HG02970 (cell line): Measurements from ENCODE around the gene KSR2.
"Not testable (repeated sequence)": the region's sequence is repeated elsewhere in the genome, so short reads cannot be mapped to it uniquely, and the experiment has no call there.

ENCODE experiments used
- ATAC-seq: cut with Tn5 transposase; IDR thresholded peaks from one replicate; pipeline ENCODE4 v1.9.1; 2021; ENCODE audit warnings: mild to moderate bottlenecking, moderate library complexity, moderate number of reproducible peaks; ENCODE audit not compliant: unreplicated experiment, low FRiP score

KSR2 gene

DNA sequence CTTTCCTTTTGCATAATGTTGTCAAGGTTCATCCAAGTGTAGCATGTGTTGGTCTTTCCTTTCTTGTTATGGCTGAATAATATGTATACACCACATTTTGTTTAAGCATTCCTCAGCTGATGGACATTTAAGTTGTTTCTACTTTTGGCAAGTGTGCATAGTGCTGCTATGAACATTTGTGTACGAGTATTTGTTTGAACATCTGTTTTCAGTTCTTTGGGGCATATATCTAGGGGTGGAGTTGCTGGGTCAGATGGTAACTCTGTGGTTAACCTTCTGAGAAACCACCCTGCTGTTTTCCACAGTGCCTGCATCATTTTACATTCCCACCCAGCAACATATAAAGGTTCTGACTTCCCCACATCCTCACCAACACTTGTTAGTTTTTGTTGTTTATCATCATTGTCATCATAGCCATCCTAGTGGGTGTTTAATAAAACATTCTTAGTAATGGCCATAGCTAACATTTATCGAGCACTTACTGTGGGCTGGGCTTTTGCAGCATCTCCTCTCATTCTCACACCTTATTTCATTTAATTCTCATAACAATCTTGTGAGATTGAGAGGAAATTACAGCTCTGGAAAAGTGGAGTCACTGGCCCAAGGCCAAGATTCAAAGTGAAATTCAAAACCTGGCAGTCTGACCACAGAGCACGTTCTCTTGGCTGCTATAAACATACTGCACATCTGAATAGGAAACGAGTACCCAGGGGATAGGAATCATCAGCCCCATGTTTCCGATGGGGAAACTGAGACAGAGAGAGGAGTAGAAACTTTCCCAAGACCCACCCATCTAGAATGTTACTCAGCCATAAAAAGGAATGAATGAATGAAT lies 193.6 kb downstream of the KSR2 start:
- ATAC-seq: no peak

- no peak for ATAC-seq
Measured at GRCh38 chr12:117768860-117769259, 199.9 kb downstream of the KSR2 start.

GRCh38 chr12:117766008-117766407 lies 202.8 kb downstream of the KSR2 start:
- no peak for ATAC-seq

DNA sequence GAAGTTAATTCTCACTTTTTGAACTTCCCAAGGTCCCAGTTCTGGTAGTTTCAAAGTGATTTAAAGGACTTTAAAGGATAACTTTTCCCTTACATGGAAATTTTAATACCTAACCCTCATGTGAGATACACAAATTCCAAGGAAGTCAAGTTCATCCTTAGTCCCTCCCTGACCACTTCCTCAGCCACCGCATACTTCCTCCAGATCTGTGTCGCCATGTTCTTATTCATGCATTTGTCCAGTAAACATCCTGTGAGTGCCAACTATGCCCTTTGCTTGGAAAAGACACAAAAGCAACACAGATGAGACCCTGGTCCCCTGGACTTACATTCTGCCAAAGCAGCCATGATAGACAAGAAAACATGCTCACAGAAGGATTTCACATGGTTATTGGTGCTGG lies 206.6 kb downstream of the KSR2 start:
- no peak for ATAC-seq

DNA sequence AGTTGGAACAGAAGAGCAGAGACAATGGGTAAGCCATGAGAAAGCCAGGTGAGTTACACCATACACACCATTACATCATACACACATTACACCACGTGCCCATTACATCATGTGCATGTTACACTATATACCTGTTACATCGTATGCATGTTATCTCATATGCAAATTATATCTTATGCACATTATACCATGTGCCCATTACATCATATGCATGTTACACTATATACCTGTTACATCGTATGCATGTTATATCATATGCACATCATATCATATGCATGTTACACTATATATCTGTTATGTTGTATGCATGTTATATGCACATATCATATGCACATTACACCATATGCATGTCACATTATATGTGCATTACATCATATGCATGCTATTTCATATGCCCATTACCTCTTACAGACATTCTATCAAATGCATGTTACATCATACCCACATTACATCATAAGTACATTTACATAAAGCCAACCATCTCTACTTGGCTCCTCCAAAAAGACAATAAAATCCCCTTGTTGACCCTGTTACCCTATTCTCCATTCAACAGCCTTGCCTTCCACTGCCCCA lies 207.2 kb downstream of the KSR2 start:
- ATAC-seq: no peak

DNA sequence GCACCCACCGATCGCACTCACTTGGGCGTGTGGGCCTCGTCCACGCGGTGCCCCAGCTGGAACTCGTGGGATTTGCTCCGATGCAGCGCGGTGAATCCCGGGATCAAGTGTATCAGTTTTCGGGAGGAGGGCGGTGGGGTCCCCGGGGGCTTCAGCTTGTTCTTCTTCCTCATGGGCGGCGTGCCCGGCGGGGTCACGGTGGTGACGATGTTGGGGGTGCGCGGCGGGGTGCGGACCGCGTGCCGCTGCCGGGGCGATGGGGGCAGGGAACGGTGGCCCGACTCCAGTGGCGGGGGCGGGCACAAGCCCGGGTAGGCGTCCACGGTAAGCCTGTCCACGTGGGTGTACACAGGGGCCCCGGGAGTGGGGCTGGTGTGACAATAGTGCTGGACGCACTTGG lies 207.8 kb downstream of the KSR2 start:
- ATAC-seq: no peak

DNA sequence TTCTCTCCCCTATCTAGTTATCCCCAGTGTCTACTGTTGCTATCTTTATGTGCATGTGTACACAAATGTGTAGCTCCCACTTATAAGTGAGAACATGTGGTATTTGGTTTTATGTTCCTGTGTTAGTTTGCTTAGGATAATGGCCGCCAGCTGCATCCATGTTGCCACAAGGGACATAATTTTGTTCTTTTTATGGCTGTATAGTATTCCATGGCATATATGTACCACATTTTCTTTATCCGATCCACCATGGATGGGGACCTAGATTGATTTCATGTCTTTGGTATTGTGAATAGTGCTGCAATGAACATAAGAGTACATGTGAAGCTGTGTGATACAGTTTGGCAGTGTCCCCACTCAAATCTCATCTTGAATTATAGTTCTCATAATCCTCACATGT lies 218.1 kb downstream of the KSR2 start:
- no peak for ATAC-seq

DNA sequence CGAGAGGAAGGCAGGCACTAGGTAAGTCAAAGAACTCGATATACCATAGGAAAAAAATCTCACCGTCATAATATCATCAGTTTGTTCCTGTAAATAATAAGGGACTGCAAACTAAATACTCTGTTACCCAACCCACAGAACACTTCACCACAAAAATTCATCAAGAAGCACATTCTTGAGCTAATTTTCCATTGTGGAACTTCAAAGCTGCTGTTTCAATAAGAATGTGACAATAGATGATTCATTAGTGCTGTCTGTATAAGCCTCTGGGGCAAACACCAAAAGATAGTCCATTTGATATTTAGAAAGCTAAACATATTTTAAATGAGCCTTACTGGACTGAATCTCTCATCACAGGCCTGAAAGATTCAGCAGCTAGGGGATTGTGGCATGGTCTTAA lies 219.4 kb downstream of the KSR2 start:
- ATAC-seq: no peak

- ATAC-seq: not testable (repeated sequence)
Measured at GRCh38 chr12:117746358-117746757, 222.4 kb downstream of the KSR2 start.

- no peak for ATAC-seq
Measured at GRCh38 chr12:117744418-117744817, 224.4 kb downstream of the KSR2 start.

DNA sequence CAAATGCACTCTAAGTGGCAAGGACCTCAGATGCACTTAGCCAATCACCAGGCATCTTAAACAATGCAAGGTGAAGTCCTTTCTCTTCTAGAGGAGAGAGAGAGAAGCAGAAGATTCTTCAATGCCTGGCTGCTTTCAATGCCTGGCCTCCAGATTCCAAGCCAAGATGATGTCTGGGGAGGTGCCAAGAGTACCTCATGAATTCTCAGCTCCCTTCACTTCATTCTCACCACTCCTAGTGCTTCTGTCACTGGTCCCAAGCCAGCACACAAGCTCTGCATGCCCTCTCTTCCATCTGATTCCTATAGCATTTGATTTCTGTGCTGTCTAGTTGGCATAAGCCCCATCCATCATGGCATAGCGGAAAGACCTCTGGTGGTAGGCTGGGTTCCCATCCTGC lies 225.0 kb downstream of the KSR2 start:
- ATAC-seq: no peak

DNA sequence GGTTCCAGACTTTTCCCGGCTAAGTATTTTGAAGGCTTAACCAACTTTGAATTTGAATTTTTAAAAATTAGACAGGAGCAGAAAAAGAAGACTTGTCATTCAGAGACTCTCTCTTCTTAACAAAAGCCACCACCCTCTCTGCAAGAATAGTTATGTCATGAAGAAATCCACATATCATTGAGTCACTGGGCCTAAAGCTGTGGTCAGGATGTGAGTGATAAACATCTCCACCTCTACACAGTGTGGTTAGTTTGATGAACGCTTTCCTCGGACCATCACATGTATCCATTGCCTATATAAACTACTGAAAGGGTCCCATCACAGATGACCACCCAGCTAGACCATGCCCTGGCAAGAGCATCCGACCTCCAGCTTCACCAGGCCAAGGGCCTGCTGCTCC lies 226.1 kb downstream of the KSR2 start:
- no peak for ATAC-seq

GRCh38 chr12:117738233-117738632 lies 230.6 kb downstream of the KSR2 start:
- ATAC-seq: no peak

GRCh38 chr12:117733549-117733805 lies 235.3 kb downstream of the KSR2 start:
- ATAC-seq: no peak

DNA sequence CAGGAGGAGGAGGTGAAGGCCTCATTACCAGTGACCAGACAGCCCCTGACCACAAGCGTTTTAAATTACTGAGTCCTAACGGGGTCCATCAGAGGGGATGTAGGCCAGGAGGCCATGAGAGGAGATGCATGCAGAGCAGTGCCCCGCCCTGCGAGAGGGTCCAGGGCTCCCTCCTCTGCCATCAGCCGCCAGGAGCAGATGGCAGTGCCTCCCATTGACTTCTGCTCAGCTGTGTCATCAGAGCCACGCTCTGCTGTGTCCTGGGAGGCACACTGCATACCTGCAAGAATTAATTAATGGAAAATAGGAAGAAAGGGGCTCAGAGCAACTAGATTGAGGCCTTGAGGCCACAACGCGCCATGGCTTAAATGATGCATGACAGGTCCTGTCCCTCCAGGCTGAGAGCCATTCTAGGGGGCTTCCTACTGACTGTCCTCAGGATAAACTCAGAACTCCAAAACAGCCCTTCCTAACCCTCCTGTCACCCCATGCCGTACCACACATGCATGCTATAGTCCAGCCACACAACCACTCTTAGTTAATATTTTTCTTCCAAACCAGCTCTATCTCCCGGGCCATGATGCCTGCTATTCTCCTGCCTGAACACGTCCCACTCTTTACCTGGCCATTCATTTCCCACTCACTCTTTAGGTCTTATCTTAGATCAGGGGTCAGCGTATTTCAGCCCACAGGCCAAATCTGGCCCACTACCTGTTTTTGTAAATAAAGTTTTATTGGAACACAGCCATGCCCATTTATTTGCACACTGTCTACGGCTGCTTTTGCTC lies 235.8 kb downstream of the KSR2 start:
- no peak for ATAC-seq

- ATAC-seq: not testable (repeated sequence)
Measured at GRCh38 chr12:117731131-117731530, 237.7 kb downstream of the KSR2 start.

DNA sequence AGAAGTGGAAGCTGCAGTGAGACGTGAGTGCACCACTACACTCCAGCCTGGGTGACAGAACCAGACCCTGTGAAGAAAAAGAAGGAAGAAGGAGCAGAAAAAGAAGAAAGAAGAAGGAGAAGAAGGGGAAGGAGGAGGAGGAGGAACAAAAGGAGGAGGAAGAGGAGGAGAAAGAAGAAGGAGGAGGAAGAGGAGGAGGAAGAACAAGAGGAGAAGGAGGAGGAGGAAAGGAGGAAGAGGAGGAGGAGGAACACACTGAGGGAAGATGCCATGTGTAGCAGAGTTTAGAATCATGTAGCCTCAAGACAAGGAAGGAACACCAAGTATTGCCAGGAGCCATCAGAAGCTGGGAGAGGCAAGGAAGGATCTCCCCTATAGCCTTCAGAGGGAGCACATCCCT lies 241.5 kb downstream of the KSR2 start:
- no peak for ATAC-seq

DNA sequence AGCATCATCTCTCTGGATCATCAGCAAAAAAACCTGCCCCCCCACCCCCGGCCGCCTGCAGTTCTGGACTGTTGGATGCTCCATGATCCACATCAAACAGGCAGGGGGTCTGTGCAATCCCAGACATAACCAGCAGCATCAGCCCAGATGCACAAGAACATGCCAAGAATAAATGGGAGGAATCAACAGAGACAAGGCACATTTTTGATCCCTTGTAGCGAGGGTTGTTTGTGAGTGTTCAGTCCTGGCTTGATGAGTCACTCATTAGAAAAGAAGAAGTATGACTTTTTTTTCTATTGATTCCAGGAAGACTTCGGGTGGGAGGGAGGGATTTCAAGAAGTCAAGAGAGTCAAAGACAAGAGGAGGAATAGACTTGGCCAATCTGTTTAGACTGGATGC lies 244.2 kb downstream of the KSR2 start:
- ATAC-seq: no peak

- no peak for ATAC-seq
Measured at GRCh38 chr12:117718559-117718958, 250.2 kb downstream of the KSR2 start.

- ATAC-seq: no peak
Measured at GRCh38 chr12:117718141-117718540, 250.6 kb downstream of the KSR2 start.

- ATAC-seq: no peak
Measured at GRCh38 chr12:117714203-117714602, 254.6 kb downstream of the KSR2 start.

- ATAC-seq: no peak
Measured at GRCh38 chr12:117710121-117710520, 258.7 kb downstream of the KSR2 start.
